ENCODE measurements around the gene COX6A2.

DNA sequence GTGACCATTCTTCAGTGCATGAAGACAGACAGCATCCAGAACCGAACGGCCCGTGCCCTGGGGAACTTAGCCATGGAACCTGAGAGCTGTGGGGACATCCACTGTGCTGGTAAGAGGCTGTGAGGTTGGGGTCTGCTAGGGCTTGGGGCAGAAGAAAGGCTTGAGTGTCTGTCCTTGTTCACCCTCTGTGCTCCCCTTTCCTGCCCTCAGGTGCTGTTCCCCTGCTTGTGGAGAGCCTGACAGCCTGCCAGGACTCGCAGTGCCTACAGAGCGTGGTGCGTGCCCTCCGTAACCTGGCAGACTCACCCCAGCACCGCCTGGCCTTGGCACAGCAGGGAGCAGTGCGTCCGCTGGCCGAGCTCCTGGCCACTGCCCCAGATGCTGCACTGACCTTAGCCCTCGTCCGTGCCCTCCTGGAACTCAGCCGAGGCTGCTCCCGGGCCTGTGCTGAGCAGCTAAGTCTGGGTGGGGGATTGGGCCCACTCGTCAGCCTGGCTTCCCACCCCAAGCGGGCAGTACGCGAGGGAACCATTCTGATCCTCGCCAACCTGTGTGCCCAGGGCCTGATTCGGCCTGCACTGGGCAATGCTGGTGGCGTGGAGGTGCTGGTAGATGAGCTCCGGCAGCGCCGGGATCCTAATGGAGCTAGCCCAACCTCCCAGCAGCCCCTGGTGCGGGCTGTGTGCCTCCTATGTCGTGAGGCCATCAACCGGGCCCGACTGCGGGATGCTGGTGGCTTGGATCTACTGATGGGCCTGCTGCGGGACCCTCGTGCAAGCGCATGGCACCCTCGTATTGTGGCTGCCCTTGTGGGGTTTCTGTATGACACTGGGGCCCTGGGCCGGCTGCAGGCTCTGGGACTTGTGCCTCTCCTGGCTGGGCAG lies 34.0 kb upstream of the COX6A2 start:
- TF ChIP-seq, protein P1, sequence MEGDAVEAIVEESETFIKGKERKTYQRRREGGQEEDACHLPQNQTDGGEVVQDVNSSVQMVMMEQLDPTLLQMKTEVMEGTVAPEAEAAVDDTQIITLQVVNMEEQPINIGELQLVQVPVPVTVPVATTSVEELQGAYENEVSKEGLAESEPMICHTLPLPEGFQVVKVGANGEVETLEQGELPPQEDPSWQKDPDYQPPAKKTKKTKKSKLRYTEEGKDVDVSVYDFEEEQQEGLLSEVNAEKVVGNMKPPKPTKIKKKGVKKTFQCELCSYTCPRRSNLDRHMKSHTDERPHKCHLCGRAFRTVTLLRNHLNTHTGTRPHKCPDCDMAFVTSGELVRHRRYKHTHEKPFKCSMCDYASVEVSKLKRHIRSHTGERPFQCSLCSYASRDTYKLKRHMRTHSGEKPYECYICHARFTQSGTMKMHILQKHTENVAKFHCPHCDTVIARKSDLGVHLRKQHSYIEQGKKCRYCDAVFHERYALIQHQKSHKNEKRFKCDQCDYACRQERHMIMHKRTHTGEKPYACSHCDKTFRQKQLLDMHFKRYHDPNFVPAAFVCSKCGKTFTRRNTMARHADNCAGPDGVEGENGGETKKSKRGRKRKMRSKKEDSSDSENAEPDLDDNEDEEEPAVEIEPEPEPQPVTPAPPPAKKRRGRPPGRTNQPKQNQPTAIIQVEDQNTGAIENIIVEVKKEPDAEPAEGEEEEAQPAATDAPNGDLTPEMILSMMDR (IDR thresholded peaks at IDR 0.05) = no peak
- TF ChIP-seq POLR2AphosphoS5 (IDR thresholded peaks at IDR 0.05) = no peak

All from breast epithelium (tissue), 3 donors.